HG02798 (cell line): ENCODE data around the gene MYO5A.
"Not testable (repeated sequence)": the region's sequence is repeated elsewhere in the genome, so short reads cannot be mapped to it uniquely, and the experiment has no call there.

ENCODE experiments used
- ATAC-seq: cut with Tn5 transposase; IDR thresholded peaks from one replicate; pipeline ENCODE4 v1.9.1; 2021; ENCODE audit warnings: mild to moderate bottlenecking; ENCODE audit not compliant: unreplicated experiment, poor library complexity

The MYO5A gene

DNA sequence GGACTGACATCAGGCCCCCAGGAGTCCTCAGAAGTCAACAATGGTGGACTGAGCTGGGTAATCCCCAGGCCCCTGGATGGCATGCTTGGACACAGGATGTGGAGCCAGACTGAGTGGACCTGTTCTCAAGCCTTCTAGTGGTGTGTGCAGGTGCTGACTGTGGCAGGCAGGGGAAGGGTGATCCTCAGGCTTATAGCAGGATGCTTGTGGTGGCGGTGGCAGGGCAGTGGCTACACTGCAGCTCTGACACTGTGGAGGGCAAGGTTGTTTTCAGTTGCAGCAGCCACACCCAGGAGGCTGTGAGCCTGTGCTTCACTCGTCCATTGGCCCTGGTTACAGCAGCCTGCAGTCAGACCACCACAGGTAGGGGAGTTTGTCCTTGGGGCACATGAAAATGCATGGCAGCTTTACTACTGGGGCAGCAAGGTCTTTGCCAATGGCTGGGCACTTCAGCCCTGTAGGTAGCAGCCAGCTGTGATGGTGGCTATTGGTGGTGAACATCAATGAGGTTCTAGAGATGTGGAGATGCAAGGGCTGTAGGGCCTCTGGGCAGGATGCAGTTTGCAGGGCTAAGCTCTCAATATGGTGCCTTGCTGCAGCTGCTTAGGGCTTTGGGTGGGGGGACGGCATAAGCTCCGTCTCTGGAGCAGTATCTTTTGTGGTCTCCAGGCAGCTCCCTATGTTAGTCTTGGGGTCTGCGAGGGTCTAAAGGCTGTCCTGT is 17.5 kb upstream of the MYO5A start:
- no peak for ATAC-seq

GRCh38 chr15:52540374-52541012 is 11.8 kb upstream of the MYO5A start:
- ATAC-seq: no peak

GRCh38 chr15:52537459-52537858 is 8.8 kb upstream of the MYO5A start:
- no peak for ATAC-seq

GRCh38 chr15:52532427-52532826 is 3.7 kb upstream of the MYO5A start:
- ATAC-seq: no peak

DNA sequence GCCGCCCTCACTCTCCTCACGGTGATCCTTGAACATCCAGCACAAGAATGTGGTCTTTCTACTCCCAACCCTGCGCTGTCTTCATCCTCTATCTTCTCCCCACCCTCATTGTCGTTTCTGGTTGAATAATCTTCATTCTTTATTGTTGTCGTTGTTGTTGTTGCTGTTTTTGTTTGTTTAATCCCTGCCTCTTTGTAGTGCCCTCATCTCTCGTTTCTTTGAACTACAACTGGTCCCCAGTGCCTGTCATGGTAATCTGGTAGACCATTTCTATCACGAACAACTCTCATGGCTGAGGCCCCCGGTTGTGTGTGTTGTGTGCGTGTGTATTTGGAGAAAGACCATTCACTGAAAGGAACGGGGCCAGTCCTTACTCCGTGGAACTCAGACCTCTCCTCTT is 1.3 kb upstream of the MYO5A start:
- ATAC-seq: no peak

DNA sequence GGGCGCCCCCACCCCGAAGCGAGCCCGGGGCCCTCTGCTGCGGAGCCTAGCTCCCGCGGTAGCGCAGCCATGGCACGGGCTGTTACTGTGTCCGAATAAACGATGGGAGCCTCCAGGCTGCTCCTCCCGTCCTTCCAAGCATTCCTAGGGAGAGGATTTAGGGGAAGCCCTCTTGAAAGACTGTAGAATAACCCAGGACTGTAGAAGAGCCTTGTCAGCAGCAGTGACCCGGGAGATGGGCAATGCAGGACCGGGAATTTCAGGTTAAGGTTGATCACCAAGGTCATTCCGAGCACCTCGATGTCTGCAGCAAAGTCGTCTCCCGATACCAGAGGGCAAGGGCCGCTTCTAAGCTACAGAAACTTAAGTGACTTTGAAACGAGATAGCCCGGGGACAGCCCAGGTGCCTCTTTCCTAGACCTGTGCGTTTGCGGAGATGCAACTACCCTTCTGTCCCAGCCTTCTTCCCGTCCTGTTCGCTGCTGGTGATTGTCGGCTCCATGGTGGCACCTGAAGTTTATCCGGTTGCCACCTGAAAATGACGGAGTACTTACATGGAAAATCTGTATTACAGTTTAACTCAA is 753 bp upstream of the MYO5A start:
- peak; percentile 2 for ATAC-seq

- ATAC-seq: peak; percentile 1
Observed at GRCh38 chr15:52527911-52528563, 643 bp downstream of the MYO5A start.

DNA sequence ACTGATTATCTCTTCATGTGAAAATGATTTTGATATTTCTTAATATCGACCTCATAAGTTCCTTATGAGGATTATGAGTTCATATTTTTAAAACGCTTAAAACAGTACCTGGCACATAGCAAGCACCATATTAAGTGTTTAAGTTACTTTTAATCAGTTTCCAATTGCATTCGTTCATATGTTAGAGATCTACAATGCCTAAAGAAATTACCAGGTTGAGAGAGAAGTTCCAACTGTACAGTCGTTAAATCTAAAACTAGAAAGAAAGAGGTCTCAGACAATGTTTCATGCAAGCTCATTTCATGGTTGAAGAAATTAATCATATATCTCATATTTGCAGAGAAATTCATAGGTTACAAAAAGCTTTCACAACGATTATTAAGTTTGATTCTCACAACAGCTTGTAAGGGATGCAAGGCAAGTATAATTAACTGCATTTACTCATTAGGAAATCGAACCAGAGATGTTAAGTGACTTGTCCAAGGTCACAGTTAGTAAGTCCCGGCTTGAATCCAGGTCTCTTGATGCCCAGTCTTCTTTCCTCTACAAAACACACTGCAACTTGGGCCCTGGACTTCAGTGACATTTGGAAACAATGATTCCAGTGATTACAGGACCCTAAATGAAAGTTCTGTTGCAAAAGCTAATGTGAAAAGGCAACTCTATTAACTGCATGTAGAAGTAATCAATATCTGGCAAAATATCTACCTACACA is 1.3 kb downstream of the MYO5A start:
- ATAC-seq: no peak

GRCh38 chr15:52524223-52525136 is 4.2 kb downstream of the MYO5A start:
- ATAC-seq: no peak

- no peak for ATAC-seq
Observed at GRCh38 chr15:52523647-52524046, 5.0 kb downstream of the MYO5A start.

GRCh38 chr15:52523192-52523591 is 5.5 kb downstream of the MYO5A start:
- ATAC-seq: no peak

GRCh38 chr15:52521682-52522081 is 7.0 kb downstream of the MYO5A start:
- ATAC-seq: no peak

DNA sequence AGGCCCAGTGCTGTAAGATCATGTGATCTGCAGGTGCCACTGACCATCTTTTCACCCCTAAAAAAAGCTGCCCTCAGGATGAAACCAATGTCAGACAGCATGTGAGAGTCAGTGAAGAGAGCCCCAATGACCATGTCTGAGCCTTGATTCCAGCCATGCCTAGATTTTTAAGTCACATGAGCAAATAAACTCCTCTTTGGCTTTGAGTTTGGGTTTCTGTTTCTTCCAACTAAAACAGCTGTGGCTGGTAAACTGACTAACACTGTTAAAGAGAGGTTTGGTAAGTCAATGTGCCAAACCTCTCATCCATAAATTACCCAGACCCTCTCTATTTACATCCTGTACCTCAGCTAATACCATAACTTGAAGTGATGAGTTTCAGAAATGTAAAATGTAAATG is 8.3 kb downstream of the MYO5A start:
- no peak for ATAC-seq

DNA sequence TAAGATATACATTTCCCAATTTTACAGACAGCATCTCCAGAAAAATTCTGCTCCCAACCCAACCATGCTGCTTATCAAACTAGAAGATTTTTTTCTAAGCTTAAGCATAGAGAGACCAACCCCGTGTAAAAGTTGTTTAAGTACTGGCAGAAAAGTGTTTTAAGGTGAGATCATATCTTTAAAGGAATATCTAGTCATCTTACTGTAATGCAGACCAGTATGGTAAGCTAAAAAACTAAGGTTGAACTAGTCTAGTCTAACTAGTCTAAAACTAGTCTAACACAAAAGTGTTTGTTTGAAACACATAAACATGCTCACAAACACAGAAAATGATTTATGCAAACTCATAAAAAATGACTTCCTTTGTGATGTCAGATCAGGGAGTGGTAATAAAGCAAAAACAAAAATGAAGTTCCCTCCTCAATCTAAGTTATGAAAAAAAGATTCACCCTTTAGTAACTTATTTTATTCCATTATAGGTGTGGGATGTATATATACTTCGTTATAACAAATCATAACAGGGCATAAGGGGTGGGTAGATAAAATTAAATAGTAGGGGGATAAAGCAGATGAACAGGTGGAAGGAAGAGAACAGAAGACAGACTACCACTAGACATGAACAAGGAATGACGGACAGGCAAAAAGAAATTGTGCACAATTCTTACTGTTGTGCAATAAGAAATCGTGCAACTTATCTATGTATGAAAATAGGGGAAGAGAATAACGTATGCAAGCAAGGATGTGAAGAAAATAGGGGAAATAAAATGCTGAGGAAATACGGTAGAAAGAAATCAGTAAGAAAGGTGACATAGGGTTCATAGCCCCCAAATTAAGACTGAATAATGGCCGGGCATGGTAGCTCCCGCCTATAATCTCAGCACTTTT is 10.0 kb downstream of the MYO5A start:
- ATAC-seq: no peak

DNA sequence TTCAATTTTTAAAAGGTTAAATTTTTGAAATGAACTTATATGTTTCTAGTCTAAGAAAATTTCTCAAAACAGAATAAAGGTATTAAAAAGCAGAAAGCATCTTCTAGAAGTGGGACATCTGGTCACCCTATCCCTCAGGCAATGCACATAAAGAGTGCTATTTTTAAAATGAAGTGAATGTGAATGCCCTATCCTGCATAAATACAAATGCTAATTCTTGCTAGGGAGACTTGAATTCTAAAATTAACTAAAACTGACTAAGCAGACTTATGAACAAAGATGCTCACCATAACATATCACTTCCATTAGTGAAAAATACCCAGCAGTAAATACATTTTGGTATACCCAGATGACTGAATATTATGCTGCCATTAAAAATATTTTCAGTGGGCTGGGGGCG is 11.7 kb downstream of the MYO5A start:
- no peak for ATAC-seq

GRCh38 chr15:52515343-52515742 is 13.3 kb downstream of the MYO5A start:
- ATAC-seq: no peak

GRCh38 chr15:52514482-52514881 is 14.2 kb downstream of the MYO5A start:
- ATAC-seq: no peak

DNA sequence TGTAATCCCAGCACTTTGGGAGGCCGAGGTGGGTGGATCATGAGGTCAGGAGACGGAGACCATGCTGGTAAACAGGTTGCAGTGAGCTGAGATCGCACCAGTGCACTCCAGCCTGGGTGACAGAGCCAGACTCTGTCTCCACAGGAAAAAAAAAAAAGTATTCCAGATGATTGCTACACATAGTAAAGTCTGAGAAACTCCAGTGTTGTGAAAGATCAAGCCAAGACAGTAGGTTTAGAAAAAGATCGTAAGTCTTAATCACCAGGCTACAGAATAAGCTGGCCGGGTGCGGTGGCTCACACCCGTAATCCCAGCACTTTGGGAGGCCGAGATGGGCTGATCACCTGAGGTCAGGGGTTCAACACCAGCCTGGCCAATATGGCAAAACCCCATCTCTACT is 15.8 kb downstream of the MYO5A start:
- ATAC-seq: not testable (repeated sequence)

- no peak for ATAC-seq
Observed at GRCh38 chr15:52511084-52511483, 17.6 kb downstream of the MYO5A start.
